K562 (cell line): ENCODE results near the gene ID1.

ENCODE experiments used
- BRCA1 ChIP-seq, 2 experiments: fragments of 450-650 bp in 1 of 2; sonication (generic) in 1 of 2; formaldehyde crosslinking in 1 of 2; IDR thresholded peaks; 2 replicates each; pipeline versions ENCODE4 v1.5.0 to v1.6.1; 2017 to 2020; ENCODE audit warnings: mild to moderate bottlenecking in 1 of 2, missing genetic modification reagents in 1 of 2
- ETV6 ChIP-seq, 3 experiments: fragments of 150-350 bp in 1 of 3; sonication (generic) in 1 of 3; formaldehyde crosslinking in 1 of 3; IDR thresholded peaks; 2 replicates each; pipeline versions ENCODE4 v1.6.1 to v1.8.0; 2014 to 2022; ENCODE audit warnings: borderline replicate concordance in 2 of 3, low read depth in 2 of 3, antibody characterized with exemption in 1 of 3, low read length in 1 of 3, mild to moderate bottlenecking in 1 of 3, missing genetic modification reagents in 1 of 3
- FOXK1 ChIP-seq: sonication (generic); formaldehyde crosslinking; IDR thresholded peaks from 2 replicates; pipeline ENCODE4 v1.8.0; 2022; ENCODE audit warnings: missing genetic modification reagents, mild to moderate bottlenecking, borderline replicate concordance
- NEUROD1 ChIP-seq: fragments of 150-350 bp; IDR thresholded peaks from 2 replicates; pipeline ENCODE4 v1.6.1; 2014; ENCODE audit warnings: borderline replicate concordance, low read length, low read depth; ENCODE audit not compliant: partially characterized antibody
- POLR2A ChIP-seq: fragments of 450-650 bp; conservative IDR thresholded peaks from 2 replicates; pipeline ENCODE4 v1.6.1; 2016
- SREBF1 ChIP-seq: fragments of 150-350 bp; IDR thresholded peaks from 2 replicates; pipeline ENCODE4 v1.6.1; 2014; ENCODE audit warnings: antibody characterized with exemption, low read depth, low read length, borderline replicate concordance
- ZKSCAN1 ChIP-seq: fragments of 150-350 bp; IDR thresholded peaks from 2 replicates; pipeline ENCODE4 v1.6.1; 2016; ENCODE audit warnings: low read depth, low read length
- TF ChIP-seq, protein P1 (sequence below): sonication (generic); formaldehyde crosslinking; IDR thresholded peaks from 2 replicates; pipeline ENCODE4 v1.8.0; 2023; ENCODE audit warnings: mild to moderate bottlenecking, missing genetic modification reagents

DNA sequence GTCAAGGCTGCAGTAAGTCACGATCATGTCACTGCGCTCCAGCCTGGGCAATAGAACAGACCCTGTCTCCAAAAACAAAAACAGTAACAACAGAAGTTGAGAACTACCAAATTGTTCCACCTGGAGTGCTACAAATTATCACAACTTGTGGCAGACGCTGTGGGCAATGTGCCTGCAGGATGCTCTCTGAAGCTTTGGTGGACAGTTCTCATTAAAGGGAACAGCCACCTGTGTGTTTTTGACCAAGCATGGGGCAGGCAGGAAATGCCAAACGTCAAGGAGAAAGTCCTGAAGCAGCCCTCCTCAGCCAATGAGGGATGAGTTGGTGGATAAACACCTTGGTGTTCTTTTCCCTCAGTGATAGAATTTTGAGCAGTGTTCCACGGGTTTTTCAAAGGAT is 48.5 kb downstream of the ID1 start:
- no peak for TF ChIP-seq NEUROD1
- TF ChIP-seq POLR2A = no peak
- no peak for TF ChIP-seq SREBF1
- no peak for TF ChIP-seq ZKSCAN1
- TF ChIP-seq BRCA1 (IDR thresholded peaks at IDR 0.05) = no peak
- no peak for TF ChIP-seq BRCA1 (CRISPR knock-in tag; IDR thresholded peaks at IDR 0.05)
- TF ChIP-seq ETV6 (IDR thresholded peaks at IDR 0.05; ENCODE audit: borderline replicate concordance in 1 of 2, low read depth in 2 of 2, low read length in 1 of 2) = no peak
- TF ChIP-seq ETV6 (CRISPR knock-in tag; IDR thresholded peaks at IDR 0.05; ENCODE audit: borderline replicate concordance) = no peak
- TF ChIP-seq, protein P1, sequence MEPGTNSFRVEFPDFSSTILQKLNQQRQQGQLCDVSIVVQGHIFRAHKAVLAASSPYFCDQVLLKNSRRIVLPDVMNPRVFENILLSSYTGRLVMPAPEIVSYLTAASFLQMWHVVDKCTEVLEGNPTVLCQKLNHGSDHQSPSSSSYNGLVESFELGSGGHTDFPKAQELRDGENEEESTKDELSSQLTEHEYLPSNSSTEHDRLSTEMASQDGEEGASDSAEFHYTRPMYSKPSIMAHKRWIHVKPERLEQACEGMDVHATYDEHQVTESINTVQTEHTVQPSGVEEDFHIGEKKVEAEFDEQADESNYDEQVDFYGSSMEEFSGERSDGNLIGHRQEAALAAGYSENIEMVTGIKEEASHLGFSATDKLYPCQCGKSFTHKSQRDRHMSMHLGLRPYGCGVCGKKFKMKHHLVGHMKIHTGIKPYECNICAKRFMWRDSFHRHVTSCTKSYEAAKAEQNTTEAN (CRISPR knock-in tag) = no peak
- TF ChIP-seq FOXK1 = no peak
